Activated CD8-positive, alpha-beta memory T cell treated with anti-CD3 and anti-CD28 coated beads for 1 hour (primary cell): Measurements from ENCODE around the gene ATR.

Experiments
- DNase-seq, 2 donors: peaks; one replicate each; pipeline ENCODE4 v3.0.0-alpha.2; 2020; ENCODE audit warnings: low read depth in 1 of 2; ENCODE audit errors: extremely low read depth in 1 of 2

Gene ATR

GRCh38 chr3:142530296-142530695 lies 48.2 kb downstream of the ATR start:
- no peak for DNase-seq

GRCh38 chr3:142523921-142524566 lies 54.5 kb downstream of the ATR start:
- DNase-seq, result no peak

- no peak for DNase-seq
These were observed 69.5 kb downstream of the ATR start for GRCh38 chr3:142509079-142509478.

GRCh38 chr3:142507241-142507640 lies 71.3 kb downstream of the ATR start:
- DNase-seq, result no peak

GRCh38 chr3:142502187-142502985 lies 76.1 kb downstream of the ATR start:
- no peak for DNase-seq

GRCh38 chr3:142501004-142501926 lies 77.3 kb downstream of the ATR start:
- DNase-seq, result no peak

GRCh38 chr3:142500211-142500610 lies 78.3 kb downstream of the ATR start:
- no peak for DNase-seq

GRCh38 chr3:142498397-142499180 lies 79.9 kb downstream of the ATR start:
- no peak for DNase-seq

GRCh38 chr3:142497729-142498128 lies 80.8 kb downstream of the ATR start:
- no peak for DNase-seq

GRCh38 chr3:142495103-142495502 lies 83.4 kb downstream of the ATR start:
- no peak for DNase-seq

- no peak for DNase-seq
These were observed 86.3 kb downstream of the ATR start for GRCh38 chr3:142492184-142492583.

GRCh38 chr3:142489572-142490323 lies 88.8 kb downstream of the ATR start:
- DNase-seq, result no peak

GRCh38 chr3:142484912-142485435 lies 93.6 kb downstream of the ATR start:
- DNase-seq, result no peak

GRCh38 chr3:142481196-142481595 lies 97.3 kb downstream of the ATR start:
- DNase-seq, result no peak

- DNase-seq, result no peak
These were observed 107.7 kb downstream of the ATR start for GRCh38 chr3:142470826-142471225.

- no peak for DNase-seq
These were observed 110.1 kb downstream of the ATR start for GRCh38 chr3:142468456-142468855.

GRCh38 chr3:142467768-142468167 lies 110.8 kb downstream of the ATR start:
- no peak for DNase-seq

- DNase-seq, result no peak
These were observed 117.8 kb downstream of the ATR start for GRCh38 chr3:142460689-142461088.

- no peak for DNase-seq
These were observed 118.6 kb downstream of the ATR start for GRCh38 chr3:142459929-142460328.

GRCh38 chr3:142459096-142459495 lies 119.4 kb downstream of the ATR start:
- no peak for DNase-seq
